ENCODE measurements around the gene COL10A1.

COL10A1 gene

DNA sequence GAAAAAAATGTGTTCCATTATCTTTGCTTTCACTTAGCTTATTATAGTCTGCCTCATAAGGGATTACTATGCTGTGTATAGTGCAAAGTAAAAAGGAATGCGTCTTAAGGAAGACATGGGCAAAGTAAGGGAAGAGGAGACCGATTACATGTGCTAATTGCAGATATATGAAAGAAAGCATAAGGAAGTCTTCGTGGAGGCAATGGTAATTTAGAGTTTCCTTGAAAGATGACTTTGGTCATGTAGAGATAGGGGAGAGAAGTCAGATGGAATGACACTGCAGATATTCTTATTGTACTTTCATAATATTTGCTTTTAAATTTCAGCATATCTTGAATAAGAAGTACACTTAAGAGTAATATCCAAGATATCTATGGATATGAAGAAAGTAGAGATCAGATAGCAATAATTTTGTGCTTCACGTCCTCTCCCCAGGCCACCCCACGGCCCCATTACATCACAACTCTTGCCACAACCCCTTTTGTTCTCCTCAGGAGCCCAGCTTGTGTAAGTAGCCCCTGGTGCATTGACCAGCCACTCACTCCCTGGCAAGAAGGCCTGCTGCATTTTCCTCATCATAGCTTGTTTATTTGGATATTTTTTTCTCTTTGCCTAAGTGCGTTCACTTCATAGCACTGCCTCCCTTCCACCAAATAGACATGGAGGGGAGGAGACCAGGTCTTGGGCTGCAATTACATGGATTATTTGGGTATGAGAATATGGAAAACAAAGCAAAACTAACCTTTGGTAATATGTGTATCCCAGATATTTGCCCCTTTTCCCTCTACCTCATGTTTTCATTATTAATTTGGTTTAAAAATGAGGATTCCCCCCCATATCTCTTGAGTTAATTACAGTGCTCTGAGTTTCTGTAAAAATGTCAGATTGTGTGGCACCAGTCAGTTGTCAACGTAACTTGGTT, 30.7 kb upstream of the COL10A1 start:
- no peak overlapping the region for H3K4me2 ChIP-seq (ENCODE audit: low read length)
- no peaks in the 10 kb centered on the region for H3K9me3 ChIP-seq (replicated peaks; ENCODE audit: low read length)
- no peaks in the 10 kb centered on the region for H3K27me3 ChIP-seq (ENCODE audit: control insufficient read depth, insufficient read depth, low read length)
- no peak overlapping the region for H3K9ac ChIP-seq (ENCODE audit: low read depth, low read length)
- H3K4me1 ChIP-seq (ENCODE audit: control insufficient read depth, insufficient read depth, low read length): peaks cover 6% of the 10 kb centered on the region
- no peaks in the 10 kb centered on the region for H3K36me3 ChIP-seq (ENCODE audit: insufficient read depth, low read length)
- no peak overlapping the region for H3K4me3 ChIP-seq (ENCODE audit: low read length)

GRCh38 chr6:116154887-116155286, 29.0 kb upstream of the COL10A1 start:
- Histone ChIP-seq H3K9me3 (replicated peaks; ENCODE audit: low read length) (no peaks in the 10 kb centered on the region), H3K4me3 (ENCODE audit: low read length) (no peak overlapping the region), H3K36me3 (ENCODE audit: insufficient read depth, low read length) (no peaks in the 10 kb centered on the region), H3K9ac (ENCODE audit: low read depth, low read length) (no peak overlapping the region), H3K4me2 (ENCODE audit: low read length) (no peak overlapping the region), H3K4me1 (ENCODE audit: control insufficient read depth, insufficient read depth, low read length) (peaks cover 6% of the 10 kb centered on the region), H3K27me3 (ENCODE audit: control insufficient read depth, insufficient read depth, low read length) (no peaks in the 10 kb centered on the region)

DNA sequence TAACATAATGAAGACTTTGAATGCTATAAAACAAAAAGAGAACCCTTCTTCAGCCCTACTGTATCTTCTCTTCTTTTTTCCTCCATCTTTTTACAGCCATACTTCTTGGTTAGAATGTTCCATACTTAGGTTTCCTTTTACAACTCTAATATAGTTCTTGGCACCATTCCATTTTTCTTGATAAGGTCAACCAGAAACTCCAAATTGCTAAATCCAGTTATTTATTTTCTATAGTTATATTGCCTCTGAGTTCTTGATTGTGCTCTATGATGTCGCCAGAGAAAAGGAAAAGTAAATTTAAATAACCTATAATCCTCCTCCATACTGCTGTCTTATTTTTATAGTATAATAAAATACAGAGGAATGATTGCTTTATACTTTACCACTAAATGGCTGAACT, 26.7 kb upstream of the COL10A1 start:
- Histone ChIP-seq H3K4me1 (ENCODE audit: control insufficient read depth, insufficient read depth, low read length) (no peaks in the 10 kb centered on the region), H3K4me3 (ENCODE audit: low read length) (no peak overlapping the region), H3K4me2 (ENCODE audit: low read length) (no peak overlapping the region), H3K9me3 (replicated peaks; ENCODE audit: low read length) (no peaks in the 10 kb centered on the region), H3K36me3 (ENCODE audit: insufficient read depth, low read length) (no peaks in the 10 kb centered on the region), H3K9ac (ENCODE audit: low read depth, low read length) (no peak overlapping the region), H3K27me3 (ENCODE audit: control insufficient read depth, insufficient read depth, low read length) (no peaks in the 10 kb centered on the region)

- no peaks in the 10 kb centered on the region for H3K27me3 ChIP-seq (ENCODE audit: control insufficient read depth, insufficient read depth, low read length)
- no peaks in the 10 kb centered on the region for H3K9me3 ChIP-seq (replicated peaks; ENCODE audit: low read length)
- no peaks in the 10 kb centered on the region for H3K36me3 ChIP-seq (ENCODE audit: insufficient read depth, low read length)
- H3K4me1 ChIP-seq (ENCODE audit: control insufficient read depth, insufficient read depth, low read length): peaks cover 6% of the 10 kb centered on the region
- H3K4me3 ChIP-seq (ENCODE audit: low read length): no peak overlapping the region
- H3K4me2 ChIP-seq (ENCODE audit: low read length): no peak overlapping the region
- no peak overlapping the region for H3K9ac ChIP-seq (ENCODE audit: low read depth, low read length)
Observed at GRCh38 chr6:116145803-116146675, 20.1 kb upstream of the COL10A1 start.

DNA sequence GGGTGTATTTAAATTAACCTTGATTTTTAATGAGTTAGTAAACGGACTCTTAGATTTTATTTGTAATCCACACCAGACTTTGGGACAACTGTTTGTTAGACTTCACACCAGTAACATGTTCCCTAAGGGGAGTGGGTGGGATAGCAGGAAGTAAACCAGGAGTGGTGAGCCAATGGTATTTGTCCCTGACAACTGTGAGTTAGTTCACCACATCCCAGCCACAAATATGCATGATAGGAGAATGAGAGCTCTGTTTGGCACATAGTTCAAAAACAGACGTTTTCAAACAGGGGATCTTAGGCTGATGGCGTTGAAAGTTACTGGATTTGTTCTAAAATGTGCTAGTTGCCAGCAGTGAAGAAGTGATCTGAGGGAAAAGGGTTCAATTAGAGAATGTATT, 18.7 kb upstream of the COL10A1 start:
- no peaks in the 10 kb centered on the region for H3K27me3 ChIP-seq (ENCODE audit: control insufficient read depth, insufficient read depth, low read length)
- no peaks in the 10 kb centered on the region for H3K9me3 ChIP-seq (replicated peaks; ENCODE audit: low read length)
- H3K4me3 ChIP-seq (ENCODE audit: low read length): no peak overlapping the region
- H3K9ac ChIP-seq (ENCODE audit: low read depth, low read length): peak overlapping the region; percentile 30
- peaks cover 6% of the 10 kb centered on the region for H3K4me1 ChIP-seq (ENCODE audit: control insufficient read depth, insufficient read depth, low read length)
- peak overlapping the region; percentile 53 for H3K4me2 ChIP-seq (ENCODE audit: low read length)
- H3K36me3 ChIP-seq (ENCODE audit: insufficient read depth, low read length): no peaks in the 10 kb centered on the region

GRCh38 chr6:116139917-116140316, 14.0 kb upstream of the COL10A1 start:
- no peaks in the 10 kb centered on the region for H3K36me3 ChIP-seq (ENCODE audit: insufficient read depth, low read length)
- no peaks in the 10 kb centered on the region for H3K9me3 ChIP-seq (replicated peaks; ENCODE audit: low read length)
- no peaks in the 10 kb centered on the region for H3K27me3 ChIP-seq (ENCODE audit: control insufficient read depth, insufficient read depth, low read length)
- H3K9ac ChIP-seq (ENCODE audit: low read depth, low read length): no peak overlapping the region
- H3K4me2 ChIP-seq (ENCODE audit: low read length): no peak overlapping the region
- H3K4me3 ChIP-seq (ENCODE audit: low read length): no peak overlapping the region
- H3K4me1 ChIP-seq (ENCODE audit: control insufficient read depth, insufficient read depth, low read length): peaks cover 3% of the 10 kb centered on the region

- Histone ChIP-seq H3K9me3 (replicated peaks; ENCODE audit: low read length) (no peaks in the 10 kb centered on the region), H3K4me2 (ENCODE audit: low read length) (no peak overlapping the region), H3K36me3 (ENCODE audit: insufficient read depth, low read length) (no peaks in the 10 kb centered on the region), H3K9ac (ENCODE audit: low read depth, low read length) (no peak overlapping the region), H3K4me3 (ENCODE audit: low read length) (no peak overlapping the region), H3K27me3 (ENCODE audit: control insufficient read depth, insufficient read depth, low read length) (no peaks in the 10 kb centered on the region), H3K4me1 (ENCODE audit: control insufficient read depth, insufficient read depth, low read length) (no peaks in the 10 kb centered on the region)
Observed at GRCh38 chr6:116136933-116137340, 11.0 kb upstream of the COL10A1 start.

GRCh38 chr6:116136373-116136772, 10.4 kb upstream of the COL10A1 start:
- H3K9ac ChIP-seq (ENCODE audit: low read depth, low read length): no peak overlapping the region

GRCh38 chr6:116133453-116133852, 7.5 kb upstream of the COL10A1 start:
- H3K27me3 ChIP-seq (ENCODE audit: control insufficient read depth, insufficient read depth, low read length): no peaks in the 10 kb centered on the region
- H3K4me3 ChIP-seq (ENCODE audit: low read length): no peak overlapping the region
- no peak overlapping the region for H3K4me2 ChIP-seq (ENCODE audit: low read length)
- no peaks in the 10 kb centered on the region for H3K36me3 ChIP-seq (ENCODE audit: insufficient read depth, low read length)
- H3K9ac ChIP-seq (ENCODE audit: low read depth, low read length): no peak overlapping the region
- no peaks in the 10 kb centered on the region for H3K9me3 ChIP-seq (replicated peaks; ENCODE audit: low read length)
- no peaks in the 10 kb centered on the region for H3K4me1 ChIP-seq (ENCODE audit: control insufficient read depth, insufficient read depth, low read length)

More at GRCh38 chr6:116136373-116136772, 10.4 kb upstream of the COL10A1 start:
- Histone ChIP-seq H3K4me1 (ENCODE audit: control insufficient read depth, insufficient read depth, low read length) (no peaks in the 10 kb centered on the region), H3K36me3 (ENCODE audit: insufficient read depth, low read length) (no peaks in the 10 kb centered on the region), H3K9me3 (replicated peaks; ENCODE audit: low read length) (no peaks in the 10 kb centered on the region), H3K4me2 (ENCODE audit: low read length) (no peak overlapping the region), H3K27me3 (ENCODE audit: control insufficient read depth, insufficient read depth, low read length) (no peaks in the 10 kb centered on the region), H3K4me3 (ENCODE audit: low read length) (no peak overlapping the region)

DNA sequence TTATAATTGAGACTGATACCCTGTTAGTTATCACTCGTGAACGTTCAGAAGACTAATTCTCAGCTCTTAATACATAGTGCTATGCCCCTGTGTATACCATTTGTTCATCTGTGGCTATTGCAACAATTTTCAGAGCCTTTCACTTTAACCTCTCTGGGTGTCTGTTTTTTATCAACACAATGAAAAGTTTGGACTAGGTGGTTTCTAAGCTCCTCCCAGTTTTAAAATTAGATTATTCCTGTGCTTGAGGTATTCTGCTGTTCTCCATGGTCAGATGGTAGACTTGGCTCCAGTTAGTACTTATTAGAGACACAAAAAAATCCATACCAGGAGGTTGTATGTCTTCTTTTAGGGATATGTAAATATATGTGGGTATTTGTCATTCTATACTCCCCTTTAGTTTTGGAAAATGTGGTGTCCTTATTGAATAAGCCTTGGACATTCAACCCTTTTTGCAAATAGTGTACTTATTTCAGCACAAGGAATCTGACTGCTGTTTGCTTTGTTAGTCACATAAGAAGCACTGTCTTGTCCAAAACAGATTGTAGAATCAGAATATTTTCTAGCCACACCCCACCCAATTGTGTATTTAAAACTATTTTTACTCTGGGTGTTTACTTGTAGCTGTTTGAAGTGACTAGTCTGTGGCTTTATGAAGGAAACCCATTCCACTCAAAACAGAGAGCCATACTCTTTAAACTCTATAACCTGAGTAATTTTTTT, 2.0 kb upstream of the COL10A1 start:
- no peaks in the 10 kb centered on the region for H3K9me3 ChIP-seq (replicated peaks; ENCODE audit: low read length)
- peaks cover 6% of the 10 kb centered on the region for H3K4me1 ChIP-seq (ENCODE audit: control insufficient read depth, insufficient read depth, low read length)
- no peak overlapping the region for H3K4me3 ChIP-seq (ENCODE audit: low read length)
- H3K36me3 ChIP-seq (ENCODE audit: insufficient read depth, low read length): no peaks in the 10 kb centered on the region
- no peak overlapping the region for H3K9ac ChIP-seq (ENCODE audit: low read depth, low read length)
- H3K4me2 ChIP-seq (ENCODE audit: low read length): no peak overlapping the region
- no peaks in the 10 kb centered on the region for H3K27me3 ChIP-seq (ENCODE audit: control insufficient read depth, insufficient read depth, low read length)

DNA sequence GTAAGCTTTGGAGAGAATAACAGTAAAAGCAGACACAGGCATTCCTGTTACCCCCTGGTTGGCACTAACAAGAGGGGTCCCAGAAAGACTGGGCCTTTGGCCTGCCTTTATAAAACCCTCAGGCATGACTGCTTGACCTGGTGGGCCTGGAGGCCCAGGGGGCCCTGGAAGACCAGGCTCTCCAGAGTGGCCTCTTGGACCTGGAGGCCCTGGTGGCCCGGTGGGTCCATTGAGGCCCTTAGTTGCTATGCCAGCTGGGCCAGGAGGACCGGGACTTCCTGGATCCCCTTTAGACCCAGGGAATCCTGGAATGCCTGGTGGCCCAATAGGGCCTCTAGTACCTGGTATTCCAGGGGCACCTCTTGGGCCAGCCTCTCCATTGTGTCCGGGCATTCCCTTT, 5.5 kb downstream of the COL10A1 start:
- no peak overlapping the region for H3K4me2 ChIP-seq (ENCODE audit: low read length)
- H3K9ac ChIP-seq (ENCODE audit: low read depth, low read length): no peak overlapping the region

More for the DNA sequence above, 5.5 kb downstream of the COL10A1 start:
- Histone ChIP-seq H3K9me3 (replicated peaks; ENCODE audit: low read length) (no peaks in the 10 kb centered on the region), H3K27me3 (ENCODE audit: control insufficient read depth, insufficient read depth, low read length) (no peaks in the 10 kb centered on the region), H3K4me3 (ENCODE audit: low read length) (no peak overlapping the region), H3K4me1 (ENCODE audit: control insufficient read depth, insufficient read depth, low read length) (peaks cover 4% of the 10 kb centered on the region), H3K36me3 (ENCODE audit: insufficient read depth, low read length) (no peaks in the 10 kb centered on the region)

Data from skeletal muscle satellite cell (primary cell).